ENCODE measurements around the gene SYCN. TPM values are rescaled to one million over a fixed set of nuclear protein-coding genes. Genes with fewer than 3 reads are reported as not detected.

The SYCN gene
- polyA plus RNA-seq, 3 donors, result not detected

- Mint-ChIP-seq H3K27ac (no peak overlapping the region), H3K27me3 (ENCODE audit: low read depth in 3 of 3) (peaks cover 0 to 7% (median 3%) of the 10 kb centered on the region in 3 donors), H3K36me3 (no peaks in the 10 kb centered on the region), H3K4me3 (no peak overlapping the region), H3K4me1 (no peaks in the 10 kb centered on the region), H3K9me3 (peaks cover 0 to 4% (median 2%) of the 10 kb centered on the region in 7 donors)
- Histone ChIP-seq H2AFZ (ENCODE audit: insufficient read depth, low read depth, low read length, poor library complexity, severe bottlenecking) (no peak overlapping the region), H3K36me3 (replicated peaks in 1 of 2; ENCODE audit: control insufficient read depth in 1 of 2, insufficient read depth in 2 of 2, low read length in 2 of 2) (no peaks in the 10 kb centered on the region), H3K9ac (ENCODE audit: insufficient read depth, low read length, poor library complexity, severe bottlenecking) (no peak overlapping the region), H3K79me2 (ENCODE audit: insufficient read depth, low read length) (no peaks in the 10 kb centered on the region), H3K27me3 (ENCODE audit: control insufficient read depth in 2 of 2, insufficient read depth in 2 of 2, low read length in 2 of 2) (no peaks in the 10 kb centered on the region), H3K27ac (ENCODE audit: low read depth in 1 of 2, low read length in 2 of 2) (no peak overlapping the region), H3K4me1 (ENCODE audit: control insufficient read depth in 1 of 2, insufficient read depth in 2 of 2, low read length in 2 of 2) (no peaks in the 10 kb centered on the region), H3K4me3 (replicated peaks in 1 of 3; ENCODE audit: low read depth in 2 of 3, low read length in 3 of 3) (no peak overlapping the region), H3K9me3 (replicated peaks in 1 of 2; ENCODE audit: control insufficient read depth in 1 of 2, insufficient read depth in 1 of 2, low read length in 2 of 2) (no peaks in the 10 kb centered on the region), H4K20me1 (ENCODE audit: insufficient read depth, low read length) (no peaks in the 10 kb centered on the region), H3K4me2 (replicated peaks; ENCODE audit: extremely low read depth, low read length, poor library complexity, severe bottlenecking) (no peak overlapping the region)
- 37% methylated on average over 5 of the region's 8 CpGs for WGBS (ENCODE audit: insufficient coverage)
- DNase-seq, result peak; percentile 6 to 27 (median 15)
- peak; percentile 23 for TF ChIP-seq CTCF (IDR thresholded peaks at IDR 0.05)
- intact Hi-C loops (cut with micrococcal nuclease), result loop anchor here in 1 of 2 donors (10.0 kb wide), 1 partner anchor 112 kb away; the partner anchor contains the start of gene LRFN1
Observed at GRCh38 chr19:39212375-39212742, 8.3 kb upstream of the SYCN start.

- no peaks in the 10 kb centered on the region for H3K27me3 ChIP-seq (ENCODE audit: control insufficient read depth in 2 of 2, insufficient read depth in 2 of 2, low read length in 2 of 2)
- intact Hi-C loops (cut with micrococcal nuclease), result loop anchor here in 1 of 2 donors (10.0 kb wide), 1 partner anchor 113 kb away; the partner anchor contains the start of gene LRFN1
- no peak overlapping the region for H3K9ac ChIP-seq (ENCODE audit: insufficient read depth, low read length, poor library complexity, severe bottlenecking)
- no peak for DNase-seq
- no peak overlapping the region for H3K4me3 Mint-ChIP-seq
- H3K27ac ChIP-seq (ENCODE audit: low read depth in 1 of 2, low read length in 2 of 2), result no peak overlapping the region
- no peaks in the 10 kb centered on the region for H4K20me1 ChIP-seq (ENCODE audit: insufficient read depth, low read length)
- no peaks in the 10 kb centered on the region for H3K4me1 Mint-ChIP-seq
- H3K27me3 Mint-ChIP-seq (ENCODE audit: low read depth in 3 of 3), result peaks cover 0 to 7% (median 3%) of the 10 kb centered on the region in 3 donors
- H3K9me3 ChIP-seq (replicated peaks in 1 of 2; ENCODE audit: control insufficient read depth in 1 of 2, insufficient read depth in 1 of 2, low read length in 2 of 2), result no peaks in the 10 kb centered on the region
- no peak overlapping the region for H3K4me3 ChIP-seq (replicated peaks in 1 of 3; ENCODE audit: low read depth in 2 of 3, low read length in 3 of 3)
- H3K4me2 ChIP-seq (replicated peaks; ENCODE audit: extremely low read depth, low read length, poor library complexity, severe bottlenecking), result no peak overlapping the region
- H2AFZ ChIP-seq (ENCODE audit: insufficient read depth, low read depth, low read length, poor library complexity, severe bottlenecking), result no peak overlapping the region
- no peak for TF ChIP-seq CTCF (IDR thresholded peaks at IDR 0.05)
- H3K79me2 ChIP-seq (ENCODE audit: insufficient read depth, low read length), result no peaks in the 10 kb centered on the region
- no peaks in the 10 kb centered on the region for H3K36me3 ChIP-seq (replicated peaks in 1 of 2; ENCODE audit: control insufficient read depth in 1 of 2, insufficient read depth in 2 of 2, low read length in 2 of 2)
- H3K27ac Mint-ChIP-seq, result no peak overlapping the region
- no peaks in the 10 kb centered on the region for H3K4me1 ChIP-seq (ENCODE audit: control insufficient read depth in 1 of 2, insufficient read depth in 2 of 2, low read length in 2 of 2)
- WGBS (ENCODE audit: insufficient coverage), result 80% methylated on average over 11 of the region's 13 CpGs
- peaks cover 0 to 3% (median 0%) of the 10 kb centered on the region in 7 donors for H3K9me3 Mint-ChIP-seq
- H3K36me3 Mint-ChIP-seq, result no peaks in the 10 kb centered on the region
Observed at GRCh38 chr19:39211731-39212374, 7.8 kb upstream of the SYCN start.
